ENCODE measurements around the gene LGALS1.
A peak's percentile ranks its signal among the peaks of the same experiment; 100 is the strongest.

LGALS1 gene

GRCh38 chr22:37674951-37675929 lies at the start of gene LGALS1:
Gene LGALS1, plus strand, starts transcription at chr22:37675636. Its CDS starts 67 bp downstream, at chr22:37675703.
- FAIRE-seq, result peak; percentile 93
- DNase-seq (ENCODE audit: insufficient read length, low spot score), result peak; percentile 80

- DNase-seq (ENCODE audit: insufficient read length, low spot score), result no peak
Measured at GRCh38 chr22:37625737-37626136, 49.7 kb upstream of the LGALS1 start.

GRCh38 chr22:37626144-37626543 lies 49.3 kb upstream of the LGALS1 start:
- no peak for FAIRE-seq
- no peak for DNase-seq (ENCODE audit: insufficient read length, low spot score)

More at GRCh38 chr22:37625737-37626136, 49.7 kb upstream of the LGALS1 start:
- FAIRE-seq, result no peak

- FAIRE-seq (no peak), DNase-seq (ENCODE audit: insufficient read length, low spot score) (no peak)
Measured at GRCh38 chr22:37626556-37627075, 48.8 kb upstream of the LGALS1 start.

- no peak for DNase-seq (ENCODE audit: insufficient read length, low spot score)
- FAIRE-seq, result no peak
Measured at GRCh38 chr22:37627121-37627520, 48.3 kb upstream of the LGALS1 start.

GRCh38 chr22:37627545-37627944 lies 47.9 kb upstream of the LGALS1 start:
- DNase-seq (ENCODE audit: insufficient read length, low spot score) (no peak), FAIRE-seq (no peak)

GRCh38 chr22:37628830-37629229 lies 46.6 kb upstream of the LGALS1 start:
- no peak for FAIRE-seq
- DNase-seq (ENCODE audit: insufficient read length, low spot score), result no peak

- no peak for FAIRE-seq
- no peak for DNase-seq (ENCODE audit: insufficient read length, low spot score)
Measured at GRCh38 chr22:37629928-37630327, 45.5 kb upstream of the LGALS1 start.

GRCh38 chr22:37630839-37631435 lies 44.5 kb upstream of the LGALS1 start:
- DNase-seq (ENCODE audit: insufficient read length, low spot score), result no peak
- FAIRE-seq, result no peak

GRCh38 chr22:37631448-37632173 lies 43.8 kb upstream of the LGALS1 start:
- FAIRE-seq (no peak), DNase-seq (ENCODE audit: insufficient read length, low spot score) (no peak)

GRCh38 chr22:37632174-37633088 lies 43.0 kb upstream of the LGALS1 start:
- DNase-seq (ENCODE audit: insufficient read length, low spot score) (no peak), FAIRE-seq (no peak)

- peak; percentile 81 for DNase-seq (ENCODE audit: insufficient read length, low spot score)
- FAIRE-seq, result peak; percentile 96
Measured at GRCh38 chr22:37633089-37633624, 42.3 kb upstream of the LGALS1 start.

GRCh38 chr22:37633625-37634416 lies 41.6 kb upstream of the LGALS1 start:
- peak; percentile 73 for DNase-seq (ENCODE audit: insufficient read length, low spot score)
- no peak for FAIRE-seq

GRCh38 chr22:37634417-37634924 lies 41.0 kb upstream of the LGALS1 start:
- FAIRE-seq (no peak), DNase-seq (ENCODE audit: insufficient read length, low spot score) (no peak)

GRCh38 chr22:37635157-37635556 lies 40.3 kb upstream of the LGALS1 start:
- FAIRE-seq, result peak; percentile 11
- no peak for DNase-seq (ENCODE audit: insufficient read length, low spot score)

GRCh38 chr22:37636186-37636948 lies 39.1 kb upstream of the LGALS1 start:
- FAIRE-seq, result peak; percentile 93
- no peak for DNase-seq (ENCODE audit: insufficient read length, low spot score)

- DNase-seq (ENCODE audit: insufficient read length, low spot score), result no peak
- FAIRE-seq, result no peak
Measured at GRCh38 chr22:37636949-37637273, 38.5 kb upstream of the LGALS1 start.

Data from GM19239 (cell line).